ENCODE results near the gene FRMD4A.

DNA sequence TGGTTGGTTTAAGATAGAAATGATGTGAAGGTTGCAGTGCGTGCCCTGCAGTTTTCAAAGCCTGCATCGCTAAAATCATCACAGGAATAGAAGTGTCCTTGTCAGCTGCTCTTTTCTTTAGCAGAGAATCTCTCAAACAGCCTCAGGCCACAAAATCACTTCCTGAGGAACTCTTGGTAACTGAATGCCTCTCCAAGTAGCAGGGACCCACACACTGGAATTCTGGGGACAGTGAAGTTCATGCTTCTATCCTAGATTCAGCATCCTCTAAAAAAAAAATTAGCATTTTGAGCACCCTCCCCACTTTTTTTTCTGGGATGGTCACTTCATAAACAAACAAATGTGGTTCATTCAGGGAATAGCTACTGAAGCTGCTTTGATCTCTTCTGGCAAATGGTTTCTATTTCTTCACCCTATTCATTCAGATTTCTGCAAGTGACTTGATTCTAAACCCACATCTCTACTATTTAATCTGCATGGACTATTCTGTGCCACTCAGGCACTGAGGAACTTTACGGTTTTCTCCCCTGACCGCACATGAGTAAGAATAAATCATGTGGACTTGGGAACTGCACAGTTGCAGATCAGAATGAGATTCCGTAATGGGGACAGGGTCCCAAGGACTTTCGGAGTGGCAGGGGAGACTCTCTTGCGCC, 306.9 kb downstream of the FRMD4A start:
- TF ChIP-seq CTCF (IDR thresholded peaks at IDR 0.05) (no peak), POLR2A (IDR thresholded peaks at IDR 0.05) (no peak)
